HL-60 (cell line): Measurements from ENCODE around the gene TACR2.

ENCODE experiments used
- DNase-seq, 2 experiments: peaks; one replicate each; pipeline ENCODE4 v3.0.0-alpha.2; 2010 to 2020; ENCODE audit warnings: low read depth in 1 of 2, low spot score in 1 of 2
- H3K27ac ChIP-seq: fragments of 250-450 bp; sonication (Bioruptor Pico); replicated peaks from 2 replicates; pipeline ENCODE4 v1.5.1; 2020; ENCODE audit warnings: mild to moderate bottlenecking, moderate library complexity
- H3K27me3 ChIP-seq: fragments of 250-450 bp; sonication (Bioruptor Pico); 2 replicates; pipeline ENCODE4 v1.5.1; 2021; ENCODE audit warnings: mild to moderate bottlenecking, moderate library complexity; ENCODE audit not compliant: insufficient read depth, poor library complexity, severe bottlenecking
- H3K4me3 ChIP-seq: replicated peaks from 2 replicates; pipeline ENCODE4 v1.5.1; 2011; ENCODE audit warnings: mild to moderate bottlenecking, control low read depth, low read length; ENCODE audit not compliant: insufficient read depth
- GABPA ChIP-seq: IDR thresholded peaks from 2 replicates; pipeline ENCODE4 v1.6.1; 2012; ENCODE audit warnings: low read depth
- POLR2AphosphoS5 ChIP-seq: IDR thresholded peaks from 2 replicates; pipeline ENCODE4 v1.6.1; 2012; ENCODE audit warnings: low read depth
- SPI1 ChIP-seq: IDR thresholded peaks from 2 replicates; pipeline ENCODE4 v1.6.1; 2012; ENCODE audit warnings: low read depth, mild to moderate bottlenecking, borderline replicate concordance
- TF ChIP-seq, protein P1 (sequence below): IDR thresholded peaks from 2 replicates; pipeline ENCODE4 v1.6.1; 2012; ENCODE audit warnings: low read depth; ENCODE audit not compliant: insufficient replicate concordance
- TF ChIP-seq, protein P2 (sequence below): IDR thresholded peaks from one replicate; pipeline ENCODE4 v1.5.1; 2011; ENCODE audit warnings: low read length, control low read depth, inconsistent platforms; ENCODE audit not compliant: insufficient read depth

Gene TACR2

DNA sequence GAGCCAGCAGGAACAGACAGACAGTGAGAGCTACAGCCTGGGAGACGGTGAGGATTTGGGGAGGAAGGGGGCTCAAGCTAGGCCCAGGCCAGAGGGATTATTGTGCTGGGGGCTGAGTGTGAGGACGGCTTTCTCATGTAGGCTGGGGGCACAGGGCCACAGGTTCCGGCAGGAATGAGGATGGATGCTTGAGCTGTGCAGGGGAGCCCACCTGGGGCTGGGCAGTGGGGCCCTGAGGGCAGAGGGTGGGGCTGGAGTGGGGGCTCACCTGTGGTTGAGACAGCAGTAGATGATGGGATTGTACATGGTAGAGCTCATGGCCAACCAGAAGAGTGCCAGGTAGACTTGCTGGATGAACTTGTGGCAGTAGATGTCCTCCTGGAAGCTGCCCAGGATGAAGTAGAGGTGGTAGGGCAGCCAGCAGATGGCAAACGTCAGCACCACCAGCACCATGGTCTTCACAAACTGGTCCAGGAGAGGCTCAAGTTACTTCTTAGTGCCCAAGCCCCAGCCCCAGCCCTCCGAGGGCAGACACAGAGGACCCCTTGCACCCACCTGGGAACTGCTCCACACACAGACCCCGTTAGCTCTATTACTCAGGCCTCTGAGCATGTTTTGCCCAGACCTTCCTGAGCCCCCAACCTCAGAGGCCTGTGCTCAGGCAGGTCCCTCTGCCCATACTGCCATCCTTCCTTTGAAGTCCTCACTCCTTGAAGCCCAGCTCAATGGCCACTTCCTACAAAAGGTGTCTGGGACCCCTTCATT, 9.7 kb downstream of the TACR2 start:
- Histone ChIP-seq H3K4me3 (no peak overlapping the region), H3K27me3 (no peaks in the 10 kb centered on the region), H3K27ac (no peak overlapping the region)
- DNase-seq: no peak
- TF ChIP-seq SPI1 (no peak), POLR2AphosphoS5 (no peak), GABPA (no peak)
- TF ChIP-seq, protein P1, sequence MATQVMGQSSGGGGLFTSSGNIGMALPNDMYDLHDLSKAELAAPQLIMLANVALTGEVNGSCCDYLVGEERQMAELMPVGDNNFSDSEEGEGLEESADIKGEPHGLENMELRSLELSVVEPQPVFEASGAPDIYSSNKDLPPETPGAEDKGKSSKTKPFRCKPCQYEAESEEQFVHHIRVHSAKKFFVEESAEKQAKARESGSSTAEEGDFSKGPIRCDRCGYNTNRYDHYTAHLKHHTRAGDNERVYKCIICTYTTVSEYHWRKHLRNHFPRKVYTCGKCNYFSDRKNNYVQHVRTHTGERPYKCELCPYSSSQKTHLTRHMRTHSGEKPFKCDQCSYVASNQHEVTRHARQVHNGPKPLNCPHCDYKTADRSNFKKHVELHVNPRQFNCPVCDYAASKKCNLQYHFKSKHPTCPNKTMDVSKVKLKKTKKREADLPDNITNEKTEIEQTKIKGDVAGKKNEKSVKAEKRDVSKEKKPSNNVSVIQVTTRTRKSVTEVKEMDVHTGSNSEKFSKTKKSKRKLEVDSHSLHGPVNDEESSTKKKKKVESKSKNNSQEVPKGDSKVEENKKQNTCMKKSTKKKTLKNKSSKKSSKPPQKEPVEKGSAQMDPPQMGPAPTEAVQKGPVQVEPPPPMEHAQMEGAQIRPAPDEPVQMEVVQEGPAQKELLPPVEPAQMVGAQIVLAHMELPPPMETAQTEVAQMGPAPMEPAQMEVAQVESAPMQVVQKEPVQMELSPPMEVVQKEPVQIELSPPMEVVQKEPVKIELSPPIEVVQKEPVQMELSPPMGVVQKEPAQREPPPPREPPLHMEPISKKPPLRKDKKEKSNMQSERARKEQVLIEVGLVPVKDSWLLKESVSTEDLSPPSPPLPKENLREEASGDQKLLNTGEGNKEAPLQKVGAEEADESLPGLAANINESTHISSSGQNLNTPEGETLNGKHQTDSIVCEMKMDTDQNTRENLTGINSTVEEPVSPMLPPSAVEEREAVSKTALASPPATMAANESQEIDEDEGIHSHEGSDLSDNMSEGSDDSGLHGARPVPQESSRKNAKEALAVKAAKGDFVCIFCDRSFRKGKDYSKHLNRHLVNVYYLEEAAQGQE: no peak
- TF ChIP-seq, protein P2, sequence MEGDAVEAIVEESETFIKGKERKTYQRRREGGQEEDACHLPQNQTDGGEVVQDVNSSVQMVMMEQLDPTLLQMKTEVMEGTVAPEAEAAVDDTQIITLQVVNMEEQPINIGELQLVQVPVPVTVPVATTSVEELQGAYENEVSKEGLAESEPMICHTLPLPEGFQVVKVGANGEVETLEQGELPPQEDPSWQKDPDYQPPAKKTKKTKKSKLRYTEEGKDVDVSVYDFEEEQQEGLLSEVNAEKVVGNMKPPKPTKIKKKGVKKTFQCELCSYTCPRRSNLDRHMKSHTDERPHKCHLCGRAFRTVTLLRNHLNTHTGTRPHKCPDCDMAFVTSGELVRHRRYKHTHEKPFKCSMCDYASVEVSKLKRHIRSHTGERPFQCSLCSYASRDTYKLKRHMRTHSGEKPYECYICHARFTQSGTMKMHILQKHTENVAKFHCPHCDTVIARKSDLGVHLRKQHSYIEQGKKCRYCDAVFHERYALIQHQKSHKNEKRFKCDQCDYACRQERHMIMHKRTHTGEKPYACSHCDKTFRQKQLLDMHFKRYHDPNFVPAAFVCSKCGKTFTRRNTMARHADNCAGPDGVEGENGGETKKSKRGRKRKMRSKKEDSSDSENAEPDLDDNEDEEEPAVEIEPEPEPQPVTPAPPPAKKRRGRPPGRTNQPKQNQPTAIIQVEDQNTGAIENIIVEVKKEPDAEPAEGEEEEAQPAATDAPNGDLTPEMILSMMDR: no peak

DNA sequence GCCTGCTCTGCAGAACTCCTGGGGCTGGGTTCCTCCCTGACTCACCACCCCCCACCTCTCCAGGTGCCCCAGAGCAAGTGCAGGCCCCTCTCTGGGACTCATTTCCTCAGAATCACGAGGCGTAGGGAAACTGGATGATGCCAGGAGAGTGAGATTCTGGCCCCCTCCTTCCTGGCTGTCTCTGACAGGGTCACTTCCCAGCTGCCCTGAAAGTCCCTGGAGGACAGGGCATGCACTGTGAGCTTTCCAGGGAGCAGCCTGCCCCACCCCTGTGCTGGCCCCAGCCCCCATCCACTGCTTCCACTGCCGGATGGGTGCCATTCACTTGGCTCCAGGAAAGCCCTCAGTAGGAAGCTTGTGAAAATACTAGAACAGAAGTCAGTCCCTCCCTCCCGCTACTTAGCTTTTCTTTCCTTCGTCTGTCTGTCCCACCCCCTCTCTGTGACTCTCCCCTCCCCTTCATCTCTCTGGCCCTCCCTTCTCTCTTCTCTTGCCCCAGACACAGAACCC, 10.4 kb downstream of the TACR2 start:
- Histone ChIP-seq H3K27me3 (no peaks in the 10 kb centered on the region), H3K4me3 (no peak overlapping the region), H3K27ac (no peak overlapping the region)
- no peak for TF ChIP-seq POLR2AphosphoS5
- TF ChIP-seq, protein P1: no peak
- TF ChIP-seq, protein P2: no peak
- no peak for DNase-seq

DNA sequence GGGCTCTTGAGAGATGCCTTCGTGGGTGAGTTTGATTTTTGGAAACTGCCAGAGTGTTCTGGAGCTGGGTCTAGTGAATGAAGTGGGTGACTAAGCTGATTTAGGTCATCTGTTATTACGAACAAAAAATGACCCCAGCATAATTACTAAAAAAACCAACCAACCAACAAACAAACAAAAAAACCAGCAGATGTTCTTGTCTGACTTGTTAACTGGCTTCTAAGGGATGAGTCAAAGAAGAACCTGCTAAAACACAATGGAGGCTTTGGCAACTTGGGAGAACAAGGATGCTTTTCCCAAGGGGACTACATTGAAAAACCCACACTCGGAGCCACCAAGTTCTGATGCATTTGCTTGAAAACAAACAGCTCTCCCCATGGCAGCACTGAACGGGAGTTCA, 11.5 kb downstream of the TACR2 start:
- TF ChIP-seq, protein P1: no peak
- no peak for TF ChIP-seq SPI1
- TF ChIP-seq GABPA: no peak
- no peak for TF ChIP-seq POLR2AphosphoS5
- TF ChIP-seq, protein P2: no peak
- Histone ChIP-seq H3K4me3 (no peak overlapping the region), H3K27ac (no peak overlapping the region), H3K27me3 (no peaks in the 10 kb centered on the region)
- no peak for DNase-seq
